ENCODE results near the gene ATAD1. TPM values are rescaled to one million over a fixed set of nuclear protein-coding genes. Genes with fewer than 3 reads are reported as not detected.
"Not testable (repeated sequence)": the region's sequence is repeated elsewhere in the genome, so short reads cannot be mapped to it uniquely, and the experiment has no call there.

ATAD1 gene
- total RNA-seq, 2 experiments from 2014 or later: 43.8 to 49.3 TPM

GRCh38 chr10:87861953-87862678 is 44.1 kb upstream of the ATAD1 start:
- peak; percentile 95 for DNase-seq
- Mint-ChIP-seq H3K27ac (peak overlapping the region; percentile 95), H3K4me3 (peak overlapping the region; percentile 87), H3K27me3 (no peaks in the 10 kb centered on the region), H3K4me1 (ENCODE audit: low read depth) (peaks cover 22% of the 10 kb centered on the region), H3K36me3 (ENCODE audit: low read depth) (peaks cover 21% of the 10 kb centered on the region), H3K9me3 (no peaks in the 10 kb centered on the region)
- peak; percentile 63 for ATAC-seq
- POLR2A ChIA-PET: interaction anchor here (0.6 to 3.9 kb wide), 23 partner anchors 9 to 1130 kb away, joined by 3 to 28 read pairs (median 3); partner anchors contain the start of gene ATAD1
- no peak for TF ChIP-seq CTCF (IDR thresholded peaks at IDR 0.05)
- CTCF ChIA-PET: interaction anchor here (1.0 to 7.5 kb wide), 9 partner anchors 44 to 530 kb away, joined by 3 to 63 read pairs (median 5); partner anchors contain the start of gene ATAD1
- intact Hi-C loops (cut with micrococcal nuclease): loop anchor here (1.0 to 5.0 kb wide), 3 partner anchors 45 to 525 kb away; partner anchors contain the start of gene ATAD1

- no peak for TF ChIP-seq CTCF (IDR thresholded peaks at IDR 0.05)
- H3K36me3 Mint-ChIP-seq (ENCODE audit: low read depth): peaks cover 18% of the 10 kb centered on the region
- POLR2A ChIA-PET: interaction anchor here (0.6 to 3.9 kb wide), 19 partner anchors 10 to 1130 kb away, joined by 3 to 28 read pairs (median 3); partner anchors contain the start of gene ATAD1
- peaks cover 18% of the 10 kb centered on the region for H3K4me1 Mint-ChIP-seq (ENCODE audit: low read depth)
- peak; percentile 54 for DNase-seq
- CTCF ChIA-PET: interaction anchor here (1.0 to 7.5 kb wide), 6 partner anchors 230 to 530 kb away, joined by 3 to 63 read pairs (median 6); no protein-coding TSS in a partner anchor
- ATAC-seq: no peak
- no peaks in the 10 kb centered on the region for H3K27me3 Mint-ChIP-seq
- H3K27ac Mint-ChIP-seq: peak overlapping the region; percentile 95
- peak overlapping the region; percentile 87 for H3K4me3 Mint-ChIP-seq
- no peaks in the 10 kb centered on the region for H3K9me3 Mint-ChIP-seq
- intact Hi-C loops (cut with micrococcal nuclease): loop anchor here (5.0 kb wide), 2 partner anchors 44 to 526 kb away; partner anchors contain the start of gene ATAD1
Observed at GRCh38 chr10:87861566-87861952, 43.5 kb upstream of the ATAD1 start.

DNA sequence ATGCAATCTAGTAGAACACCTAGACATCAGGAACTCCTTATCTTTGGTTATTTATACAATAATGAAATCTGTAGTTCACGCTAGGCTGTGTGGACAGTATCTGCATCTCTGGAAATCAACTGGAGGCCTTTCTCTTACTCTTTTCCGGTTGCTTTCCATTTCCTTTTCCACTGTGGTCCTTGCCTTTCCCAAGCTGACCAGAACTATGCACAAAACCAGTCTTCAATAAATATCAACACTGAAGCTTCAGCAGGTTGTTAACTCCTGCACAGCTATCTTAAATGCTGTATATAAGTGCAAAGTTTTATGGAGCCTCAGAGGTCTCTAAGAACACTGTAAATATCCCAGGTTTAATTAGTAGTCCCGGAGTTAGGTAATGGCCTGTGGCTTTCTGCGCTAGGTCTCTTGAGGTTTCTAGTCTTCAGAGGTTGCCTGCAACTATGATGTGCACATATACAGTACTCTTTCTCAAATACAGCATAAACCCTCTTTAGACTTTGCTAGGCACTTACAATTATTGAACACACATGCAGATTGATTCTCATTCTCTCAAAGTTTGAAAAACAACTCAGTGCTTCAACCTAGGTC is 42.9 kb upstream of the ATAD1 start:
- CTCF ChIA-PET: interaction anchor here (1.0 to 7.5 kb wide), 5 partner anchors 9 to 694 kb away, joined by 3 to 63 read pairs (median 4); no protein-coding TSS in a partner anchor
- ATAC-seq (no peak), DNase-seq (no peak)
- Mint-ChIP-seq H3K4me3 (peak overlapping the region; percentile 87), H3K36me3 (ENCODE audit: low read depth) (peaks cover 15% of the 10 kb centered on the region), H3K9me3 (no peaks in the 10 kb centered on the region), H3K27me3 (no peaks in the 10 kb centered on the region), H3K4me1 (ENCODE audit: low read depth) (peaks cover 17% of the 10 kb centered on the region), H3K27ac (peak overlapping the region; percentile 95)
- POLR2A ChIA-PET: interaction anchor here (1.1 to 3.9 kb wide), 8 partner anchors 10 to 1131 kb away, joined by 3 to 28 read pairs (median 8); partner anchors contain the start of gene ATAD1
- no peak for TF ChIP-seq CTCF (IDR thresholded peaks at IDR 0.05)
- intact Hi-C loops (cut with micrococcal nuclease): loop anchor here (5.0 kb wide), 2 partner anchors 44 to 526 kb away; partner anchors contain the start of gene ATAD1

DNA sequence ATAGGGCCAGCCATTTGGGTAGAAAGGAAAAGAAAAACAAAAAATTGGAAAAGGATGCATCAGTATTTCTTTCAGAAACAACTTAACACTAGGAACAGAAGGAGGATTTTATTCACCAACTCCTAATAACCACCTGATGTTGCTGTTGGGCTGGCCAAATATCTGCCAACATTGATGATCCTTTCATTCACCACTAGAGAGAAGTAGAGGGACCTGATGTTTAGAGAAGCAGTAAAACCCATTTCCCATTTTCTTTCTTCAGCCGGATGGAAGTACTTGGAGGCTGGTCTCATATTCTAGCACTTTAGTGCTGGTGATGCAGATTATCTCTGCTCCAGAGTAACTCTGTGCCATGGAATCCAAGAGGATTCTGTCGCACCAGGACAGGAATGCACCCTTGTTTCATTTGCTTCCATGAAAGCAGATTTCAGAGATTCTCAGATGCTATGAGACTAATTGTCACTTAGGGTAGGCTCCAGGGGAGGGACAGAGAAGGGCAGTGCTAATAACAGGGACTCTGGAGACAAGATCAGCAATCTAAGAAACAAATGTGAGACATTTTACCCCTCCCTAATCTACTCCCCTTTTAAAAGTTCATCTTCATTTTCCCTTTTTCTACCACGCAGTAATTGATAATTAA is 42.2 kb upstream of the ATAD1 start:
- Mint-ChIP-seq H3K4me3 (no peak overlapping the region), H3K27me3 (no peaks in the 10 kb centered on the region), H3K4me1 (ENCODE audit: low read depth) (peaks cover 22% of the 10 kb centered on the region), H3K9me3 (peaks cover 3% of the 10 kb centered on the region), H3K27ac (no peak overlapping the region), H3K36me3 (ENCODE audit: low read depth) (peaks cover 11% of the 10 kb centered on the region)
- TF ChIP-seq CTCF (IDR thresholded peaks at IDR 0.05): peak; percentile 58
- ChIA-PET POLR2A (no interaction called here), CTCF (interaction anchor here (1.0 to 7.5 kb wide), 4 partner anchors 8 to 695 kb away, joined by 3 to 63 read pairs (median 4); no protein-coding TSS in a partner anchor)
- intact Hi-C loops (cut with micrococcal nuclease): loop anchor here (5.0 kb wide), 2 partner anchors 43 to 527 kb away; partner anchors contain the start of gene ATAD1
- ATAC-seq: no peak
- peak; percentile 46 for DNase-seq

DNA sequence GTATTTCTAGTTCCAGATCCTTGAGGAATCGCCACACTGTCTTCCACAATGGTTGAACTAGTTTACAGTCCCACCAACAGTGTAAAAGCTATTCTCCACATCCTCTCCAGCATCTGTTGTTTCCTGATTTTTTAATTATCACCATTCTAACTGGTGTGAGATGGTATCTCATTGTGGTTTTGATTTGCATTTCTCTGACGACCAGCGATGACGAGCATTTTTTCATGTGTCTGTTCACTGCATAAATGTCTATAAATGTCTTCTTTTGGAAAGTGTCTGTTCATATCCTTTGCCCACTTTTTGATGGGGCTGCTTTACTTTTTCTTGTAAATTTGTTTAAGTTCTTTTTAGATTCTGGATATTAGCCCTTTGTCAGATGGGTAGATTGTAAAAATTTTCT is 37.6 kb upstream of the ATAD1 start:
- intact Hi-C loops (cut with micrococcal nuclease); DNase-seq; H3K36me3 Mint-ChIP-seq (ENCODE audit: low read depth); H3K9me3 Mint-ChIP-seq; H3K27me3 Mint-ChIP-seq; POLR2A ChIA-PET; H3K27ac Mint-ChIP-seq; ATAC-seq; H3K4me3 Mint-ChIP-seq: not testable (repeated sequence)
- CTCF ChIA-PET: interaction anchor here (1.4 kb wide), 1 partner anchor 11 kb away, joined by 4 read pairs; no protein-coding TSS in a partner anchor
- peaks cover 24% of the 10 kb centered on the region for H3K4me1 Mint-ChIP-seq (ENCODE audit: low read depth)

GRCh38 chr10:87855247-87855646 is 37.2 kb upstream of the ATAD1 start:
- DNase-seq; H3K36me3 Mint-ChIP-seq (ENCODE audit: low read depth); H3K4me3 Mint-ChIP-seq; H3K27ac Mint-ChIP-seq; H3K9me3 Mint-ChIP-seq; CTCF ChIA-PET; ATAC-seq; intact Hi-C loops (cut with micrococcal nuclease); H3K27me3 Mint-ChIP-seq: not testable (repeated sequence)
- POLR2A ChIA-PET: interaction anchor here (0.7 kb wide), 1 partner anchor 236 kb away, joined by 3 read pairs; no protein-coding TSS in a partner anchor
- H3K4me1 Mint-ChIP-seq (ENCODE audit: low read depth): peaks cover 20% of the 10 kb centered on the region
